Activated T-cell treated with anti-CD3 and anti-CD28 coated beads for 24 hours (primary cell): ENCODE data around the gene SHH.

Source experiments
- DNase-seq: peaks from one replicate; pipeline ENCODE4 v3.0.0-alpha.2; 2020; ENCODE audit warnings: low read depth

SHH gene

GRCh38 chr7:155811895-155812761, at the start of gene SHH:
SHH (minus strand) TSS chr7:155812463; CDS start chr7:155812122, 341 bp downstream.
- DNase-seq = no peak

DNA sequence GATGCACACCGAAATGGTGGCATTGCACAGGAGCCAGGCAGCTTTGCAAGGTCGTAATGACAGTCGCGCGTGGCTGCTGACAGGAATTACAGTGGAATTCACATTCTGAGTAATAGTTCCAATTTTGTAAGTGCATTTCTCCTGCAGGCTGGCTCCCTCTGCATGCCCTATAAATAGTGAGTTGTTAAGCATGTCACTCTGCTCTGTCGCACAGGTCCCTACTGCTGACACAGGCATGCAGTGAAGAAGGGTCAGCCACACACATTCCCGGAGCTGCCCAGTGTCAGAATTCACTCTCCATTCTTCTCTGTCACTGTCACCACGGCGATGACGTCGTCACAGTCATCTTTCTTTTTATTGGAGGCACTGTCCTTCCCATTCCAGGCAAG, 49.2 kb upstream of the SHH start:
- DNase-seq = no peak

DNA sequence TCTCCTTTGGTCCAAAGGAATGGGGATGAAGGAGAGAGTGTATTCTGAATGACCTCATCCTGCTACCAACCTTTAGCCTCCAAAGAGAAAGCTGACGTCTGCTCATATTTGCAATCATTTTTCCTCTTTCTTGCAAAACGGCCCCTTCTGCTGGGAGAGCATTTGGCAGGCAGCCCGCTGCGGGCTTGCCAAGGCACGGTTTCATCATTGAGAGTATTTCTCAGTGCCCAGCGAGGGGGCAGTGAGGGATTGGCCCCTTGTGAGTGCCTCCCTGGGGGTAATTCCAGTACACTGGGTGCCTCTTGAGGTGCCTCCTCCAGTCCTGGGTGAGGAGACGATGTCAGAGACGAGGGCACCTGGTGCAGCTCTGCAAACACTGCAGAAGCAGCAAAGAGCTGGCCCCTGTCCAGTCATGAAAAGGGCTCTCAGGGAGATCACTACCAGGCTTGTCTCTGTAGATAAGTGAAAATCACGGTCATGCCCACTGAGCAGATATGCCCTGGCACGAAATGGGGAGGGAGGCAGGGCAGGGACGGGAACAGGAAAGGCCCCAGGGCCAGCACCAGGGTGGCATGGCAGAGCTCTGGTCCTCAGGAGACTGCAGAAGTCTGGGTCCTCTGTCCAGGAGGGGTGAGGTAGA, 48.7 kb upstream of the SHH start:
- no peak for DNase-seq

- DNase-seq = no peak
Observed at GRCh38 chr7:155860461-155860839, 48.2 kb upstream of the SHH start.

DNA sequence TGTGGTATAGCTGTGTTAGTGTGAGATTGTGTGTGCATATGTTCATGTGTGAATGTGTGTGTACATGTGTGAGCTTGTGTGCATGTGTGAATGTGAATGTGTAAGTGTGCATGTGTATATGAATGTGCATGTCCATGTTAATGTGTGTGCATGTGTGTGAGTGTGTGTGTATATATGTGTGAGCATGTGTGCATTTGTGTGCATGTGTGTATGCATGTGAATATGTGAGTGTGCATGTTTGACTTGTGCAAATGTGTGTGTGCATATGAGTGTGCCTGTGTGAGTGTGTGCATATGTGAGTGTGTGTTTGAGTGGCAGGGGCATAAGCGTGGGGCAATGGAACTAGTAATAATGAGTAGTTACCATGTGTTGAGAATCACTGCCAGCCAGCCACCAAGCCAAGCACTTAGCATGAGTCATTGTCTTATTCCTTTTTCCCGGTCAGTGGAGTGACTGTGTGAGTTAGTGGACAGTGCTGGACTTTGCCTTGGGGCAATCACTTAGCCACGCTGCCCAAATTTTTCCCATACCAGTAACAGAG, 46.3 kb upstream of the SHH start:
- no peak for DNase-seq

DNA sequence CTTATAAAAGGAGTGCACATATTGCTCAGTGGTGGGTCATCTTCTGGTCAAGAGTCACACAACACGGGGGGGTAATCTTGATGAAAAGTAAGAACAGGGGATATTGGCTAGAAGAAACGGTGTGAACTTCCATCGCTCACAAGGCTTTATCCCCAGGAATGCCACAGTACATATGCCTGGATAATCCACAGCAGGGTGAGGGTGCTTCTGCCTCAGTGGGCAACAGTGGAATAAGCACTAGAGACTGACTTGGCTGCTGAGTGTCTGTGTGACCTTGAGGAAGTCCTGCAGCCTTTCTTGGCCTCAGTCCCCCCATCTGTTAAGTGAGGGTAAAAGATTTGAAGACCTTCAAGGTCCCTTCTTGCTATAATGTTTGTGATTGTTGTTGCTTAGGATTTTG, 44.9 kb upstream of the SHH start:
- DNase-seq = no peak

- no peak for DNase-seq
Observed at GRCh38 chr7:155856656-155857055, 44.4 kb upstream of the SHH start.

DNA sequence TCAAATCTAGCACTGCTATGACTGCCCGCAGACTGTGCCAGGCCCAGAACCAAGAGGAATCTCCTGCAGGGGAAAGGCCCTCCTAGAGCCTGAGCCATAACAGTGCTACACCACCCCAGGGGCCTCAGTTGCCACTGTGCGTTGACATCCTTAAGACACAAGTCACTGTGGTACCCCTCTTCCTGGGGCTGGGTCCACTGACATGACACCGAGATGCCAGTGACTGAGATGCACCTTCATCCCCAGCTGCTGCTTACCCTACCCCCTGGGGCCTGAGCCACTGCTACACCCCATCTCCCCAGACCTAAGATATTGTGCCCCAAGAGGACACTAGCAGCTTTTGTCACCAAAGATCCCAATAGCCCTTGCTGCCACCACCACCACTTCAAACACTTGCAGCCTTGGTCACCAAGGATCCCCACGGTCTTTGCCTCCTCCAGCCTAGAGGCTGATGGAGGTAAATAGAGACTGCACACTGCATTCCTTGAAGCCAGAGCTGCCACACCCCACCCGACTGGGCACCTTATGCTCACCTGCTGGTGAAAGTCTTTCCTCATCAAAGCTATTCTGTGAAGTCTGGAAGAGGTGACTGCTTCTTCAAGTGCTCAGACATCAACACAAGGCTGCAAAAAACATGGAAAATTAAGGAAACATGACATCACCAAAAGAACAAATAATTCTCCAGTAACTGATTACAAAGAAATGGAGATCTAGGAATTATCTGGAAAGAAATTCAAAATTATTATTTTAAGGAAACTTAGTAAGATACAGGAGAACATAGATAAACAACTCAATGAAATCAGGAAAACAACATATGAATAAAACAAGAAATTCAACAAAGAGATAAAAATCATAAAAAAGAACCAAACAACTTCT, 40.4 kb upstream of the SHH start:
- no peak for DNase-seq

GRCh38 chr7:155851892-155852291, 39.6 kb upstream of the SHH start:
- DNase-seq = no peak

GRCh38 chr7:155850766-155851678, 38.8 kb upstream of the SHH start:
- no peak for DNase-seq

- DNase-seq = no peak
Observed at GRCh38 chr7:155850001-155850436, 37.8 kb upstream of the SHH start.

DNA sequence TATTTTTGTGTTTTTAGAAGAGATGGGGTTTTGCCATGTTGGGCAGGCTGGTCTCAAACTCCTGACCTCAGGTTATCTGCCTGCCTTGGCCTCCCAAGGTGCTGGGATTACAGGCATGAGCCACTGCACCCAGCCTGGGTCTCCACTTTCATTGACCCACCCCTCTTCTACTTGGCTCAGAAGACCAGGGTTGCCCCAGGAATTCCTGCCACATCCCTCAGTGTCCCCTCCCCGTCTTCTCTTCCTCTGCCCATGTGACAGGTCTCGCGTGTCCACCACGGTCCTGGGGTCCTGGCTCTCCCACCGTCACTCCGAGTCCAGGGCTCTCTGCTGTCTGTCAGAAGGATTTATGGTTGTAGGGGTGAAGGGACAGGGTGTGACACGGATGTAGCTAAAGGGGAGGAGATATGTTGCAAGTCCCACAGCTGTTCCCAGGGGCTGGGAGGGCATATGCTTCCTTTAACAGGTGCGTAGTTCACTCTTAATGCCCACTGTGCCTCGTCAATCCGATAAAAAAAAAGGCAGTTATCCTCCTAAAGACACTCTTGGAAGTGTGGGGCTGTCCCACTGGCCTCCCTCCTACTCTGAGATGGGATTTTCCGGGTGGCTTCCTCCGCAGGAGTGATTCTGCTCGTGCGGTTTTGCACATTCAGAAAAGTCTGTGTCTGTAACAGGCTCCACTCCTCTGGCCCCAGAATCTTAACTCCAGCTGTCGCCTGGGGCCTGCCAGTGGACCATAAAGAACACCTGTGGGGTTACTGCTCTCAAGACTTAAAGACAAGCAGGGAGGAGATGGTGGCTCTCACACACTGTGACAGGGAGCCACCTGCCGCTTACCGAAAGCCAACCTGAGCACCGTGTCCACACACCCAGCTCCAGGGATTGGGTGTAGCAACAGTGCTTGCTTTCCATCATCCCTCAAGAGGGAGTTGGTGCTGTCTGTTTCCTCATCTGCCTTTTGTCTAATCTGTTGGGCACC, 36.7 kb upstream of the SHH start:
- DNase-seq = no peak

- DNase-seq = no peak
Observed at GRCh38 chr7:155847821-155848435, 35.7 kb upstream of the SHH start.

- no peak for DNase-seq
Observed at GRCh38 chr7:155846936-155847335, 34.7 kb upstream of the SHH start.

DNA sequence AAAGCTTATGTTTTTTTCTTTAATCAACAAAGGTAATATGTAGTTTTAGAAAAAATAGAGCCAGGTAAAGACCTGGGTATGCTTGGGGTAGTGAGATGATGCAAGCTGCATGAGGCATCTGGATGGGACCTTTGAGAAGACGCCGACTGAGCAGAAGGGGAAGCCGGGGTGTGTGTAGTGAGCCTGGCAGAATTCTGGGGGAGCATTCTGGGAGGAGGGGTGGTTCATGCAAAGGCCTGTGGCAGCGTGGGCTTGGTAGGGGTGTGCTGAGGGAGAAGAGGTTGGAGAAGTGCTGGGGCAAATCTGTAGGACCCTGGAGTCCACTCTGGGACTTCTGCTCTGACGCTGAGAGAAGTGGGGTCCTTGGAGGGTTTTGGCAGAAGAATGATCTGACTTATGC, 33.9 kb upstream of the SHH start:
- DNase-seq = no peak

DNA sequence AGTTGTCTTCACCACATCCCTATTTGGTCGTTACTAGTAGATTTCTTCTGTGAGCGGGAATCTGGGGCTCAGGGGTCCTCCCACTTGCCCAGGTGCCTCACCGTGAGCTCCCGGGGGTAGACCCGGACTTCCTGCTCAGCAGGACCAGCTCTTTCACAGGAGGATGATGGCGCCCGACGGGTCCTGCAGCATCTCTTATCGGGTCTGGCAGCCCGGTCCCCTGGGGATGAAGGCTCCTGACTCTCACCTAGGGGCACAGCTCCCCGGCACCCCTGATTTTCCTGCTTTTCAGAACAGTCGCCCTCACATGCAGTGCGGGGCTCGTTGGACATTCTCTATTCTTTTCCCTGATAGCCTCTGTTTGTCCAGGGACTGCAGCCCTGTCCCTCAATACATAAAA, 33.0 kb upstream of the SHH start:
- no peak for DNase-seq

GRCh38 chr7:155844526-155844925, 32.3 kb upstream of the SHH start:
- DNase-seq = no peak

GRCh38 chr7:155844019-155844453, 31.8 kb upstream of the SHH start:
- no peak for DNase-seq

GRCh38 chr7:155843426-155844018, 31.3 kb upstream of the SHH start:
- no peak for DNase-seq
